H9 (cell line): ENCODE data around the gene SPEN. TPM values are rescaled to one million over a fixed set of nuclear protein-coding genes. Genes with fewer than 3 reads are reported as not detected.

Source experiments
- DNase-seq: peaks from one replicate; pipeline ENCODE4 v3.0.0-alpha.2; 2017
- H2AFZ ChIP-seq: one replicate; pipeline ENCODE4 v1.6.1; 2013; ENCODE audit warnings: mild to moderate bottlenecking, low read length, control low read depth, moderate library complexity
- H2AK5ac ChIP-seq: 2 replicates; pipeline ENCODE4 v1.6.1; 2013; ENCODE audit warnings: low read length, control low read depth, mixed read lengths; ENCODE audit not compliant: insufficient read length
- H2BK120ac ChIP-seq: one replicate; pipeline ENCODE4 v1.6.1; 2013; ENCODE audit warnings: low read depth, mild to moderate bottlenecking, low read length, control low read depth, inconsistent platforms; ENCODE audit not compliant: poor library complexity, severe bottlenecking
- H2BK12ac ChIP-seq: 2 replicates; pipeline ENCODE4 v1.6.1; 2013; ENCODE audit warnings: low read length, control low read depth, mixed read lengths, low read depth; ENCODE audit not compliant: insufficient read length
- H2BK15ac ChIP-seq: 2 replicates; pipeline ENCODE4 v1.6.1; 2013; ENCODE audit warnings: low read depth, low read length, control low read depth
- H2BK20ac ChIP-seq: one replicate; pipeline ENCODE4 v1.6.1; 2013; ENCODE audit warnings: low read depth, mild to moderate bottlenecking, low read length, control low read depth, inconsistent platforms; ENCODE audit not compliant: poor library complexity, severe bottlenecking
- H2BK5ac ChIP-seq: 2 replicates; pipeline ENCODE4 v1.6.1; 2013; ENCODE audit warnings: low read length, control low read depth, mixed read lengths; ENCODE audit not compliant: insufficient read length
- H3K14ac ChIP-seq: 2 replicates; pipeline ENCODE4 v1.6.1; 2013; ENCODE audit warnings: low read length, control low read depth; ENCODE audit not compliant: insufficient read depth
- H3K18ac ChIP-seq: 2 replicates; pipeline ENCODE4 v1.6.1; 2013; ENCODE audit warnings: low read depth, mild to moderate bottlenecking, mixed read lengths, low read length, control low read depth; ENCODE audit not compliant: insufficient read length
- H3K23ac ChIP-seq: 2 replicates; pipeline ENCODE4 v1.6.1; 2013; ENCODE audit warnings: low read length, control low read depth, mixed read lengths, low read depth; ENCODE audit not compliant: insufficient read length
- H3K23me2 ChIP-seq: 2 replicates; pipeline ENCODE4 v1.6.1; 2013; ENCODE audit warnings: low read depth, mild to moderate bottlenecking, mixed read lengths, low read length, control low read depth; ENCODE audit not compliant: insufficient read length, poor library complexity, severe bottlenecking
- H3K27ac ChIP-seq: 2 replicates; pipeline ENCODE4 v1.5.1; 2013; ENCODE audit warnings: low read length, control low read depth, mixed read lengths, low read depth; ENCODE audit not compliant: insufficient read length
- H3K27me3 ChIP-seq: 2 replicates; pipeline ENCODE4 v1.6.1; 2013; ENCODE audit warnings: low read length, control low read depth, inconsistent platforms; ENCODE audit not compliant: insufficient read depth
- H3K4ac ChIP-seq: 2 replicates; pipeline ENCODE4 v1.6.1; 2013; ENCODE audit warnings: low read depth, mild to moderate bottlenecking, control low read depth, inconsistent platforms, low read length, moderate library complexity
- H3K4me1 ChIP-seq: 2 replicates; pipeline ENCODE4 v1.6.1; 2013; ENCODE audit warnings: low read length, control low read depth, inconsistent platforms; ENCODE audit not compliant: insufficient read depth
- H3K4me2 ChIP-seq: 2 replicates; pipeline ENCODE4 v1.6.1; 2013; ENCODE audit warnings: low read length, control low read depth, mixed read lengths; ENCODE audit not compliant: insufficient read length, insufficient read depth
- H3K56ac ChIP-seq: 2 replicates; pipeline ENCODE4 v1.6.1; 2013; ENCODE audit warnings: low read depth, mild to moderate bottlenecking, mixed read lengths, low read length, control low read depth; ENCODE audit not compliant: insufficient read length
- H3K79me1 ChIP-seq: 2 replicates; pipeline ENCODE4 v1.6.1; 2013; ENCODE audit warnings: low read depth, mild to moderate bottlenecking, moderate library complexity, low read length, control low read depth, inconsistent platforms; ENCODE audit not compliant: insufficient read depth, poor library complexity, severe bottlenecking
- H3K79me2 ChIP-seq: 2 replicates; pipeline ENCODE4 v1.6.1; 2013; ENCODE audit warnings: low read length, control low read depth, inconsistent platforms; ENCODE audit not compliant: insufficient read depth
- H3K9ac ChIP-seq: 2 replicates; pipeline ENCODE4 v1.6.1; 2013; ENCODE audit warnings: low read length, control low read depth, mixed read lengths; ENCODE audit not compliant: insufficient read length; ENCODE audit errors: extremely low read depth
- H3K9me3 ChIP-seq: one replicate; pipeline ENCODE4 v1.6.1; 2013; ENCODE audit warnings: low read depth, low read length, inconsistent platforms; ENCODE audit not compliant: control insufficient read depth
- H3T11ph ChIP-seq: one replicate; pipeline ENCODE4 v1.6.1; 2013; ENCODE audit warnings: mild to moderate bottlenecking, low read length, control low read depth, inconsistent platforms
- H4K20me1 ChIP-seq: one replicate; pipeline ENCODE4 v1.6.1; 2013; ENCODE audit not compliant: control insufficient read depth, insufficient read length, insufficient read depth
- H4K5ac ChIP-seq: 2 replicates; pipeline ENCODE4 v1.6.1; 2013; ENCODE audit warnings: low read depth, mild to moderate bottlenecking, mixed read lengths, low read length, control low read depth; ENCODE audit not compliant: insufficient read length
- H4K8ac ChIP-seq: replicated peaks from 2 replicates; pipeline ENCODE4 v1.6.1; 2013; ENCODE audit warnings: low read length, control low read depth, mixed read lengths, low read depth; ENCODE audit not compliant: insufficient read length
- H4K91ac ChIP-seq: 2 replicates; pipeline ENCODE4 v1.6.1; 2013; ENCODE audit warnings: low read depth, mild to moderate bottlenecking, moderate library complexity, mixed read lengths, low read length, control low read depth; ENCODE audit not compliant: insufficient read length
- H3K27ac Mint-ChIP-seq, 3 experiments: 2 replicates in 2 of 3; 3 replicates in 1 of 3; pipeline ENCODE4 v1.8.0; 2020 to 2021; ENCODE audit warnings: mixed read lengths in 3 of 3, mild to moderate bottlenecking in 1 of 3, moderate library complexity in 1 of 3
- H3K27me3 Mint-ChIP-seq: 2 replicates; pipeline ENCODE4 v1.8.0; 2021; ENCODE audit warnings: low read depth, mild to moderate bottlenecking, moderate library complexity, mixed read lengths
- H3K36me3 Mint-ChIP-seq, 3 experiments: 2 replicates in 2 of 3; 3 replicates in 1 of 3; pipeline ENCODE4 v1.8.0; 2020 to 2021; ENCODE audit warnings: low read depth in 3 of 3, mixed read lengths in 3 of 3; ENCODE audit not compliant: insufficient read depth in 1 of 3
- H3K4me1 Mint-ChIP-seq, 2 experiments: 2 replicates each; pipeline ENCODE4 v1.8.0; 2020; ENCODE audit warnings: mixed read lengths in 2 of 2
- H3K4me3 Mint-ChIP-seq, 2 experiments: 2 replicates in 1 of 2; 3 replicates in 1 of 2; pipeline ENCODE4 v1.8.0; 2020 to 2021; ENCODE audit warnings: mild to moderate bottlenecking in 2 of 2, mixed read lengths in 2 of 2, moderate library complexity in 1 of 2
- H3K9me3 Mint-ChIP-seq, 2 experiments: 2 replicates in 1 of 2; 3 replicates in 1 of 2; pipeline ENCODE4 v1.8.0; 2020; ENCODE audit warnings: mild to moderate bottlenecking in 2 of 2, mixed read lengths in 2 of 2, moderate library complexity in 1 of 2
- WGBS: extraction: QIAGEN DNeasy Blood & Tissue Kit; methylation state at CpG from one replicate; pipeline ENCODE4 v1.1.7; 2013; ENCODE audit warnings: missing lambda C conversion rate, low lambda C conversion rate, mixed read lengths; ENCODE audit not compliant: insufficient read length; ENCODE audit errors: extremely low coverage; 5-methylcytosine and 5-hydroxymethylcytosine counted together
- total RNA-seq: library from RNA; stranded (reverse); gene quantifications from 2 replicates; pipeline ENCODE4 v1.2.1, GENCODE V29; 2021
- TF ChIP-seq, protein P1 (sequence below): fragments of 200-600 bp; sonication (generic); conservative IDR thresholded peaks from 3 replicates; pipeline ENCODE4 v1.8.0; 2021; ENCODE audit warnings: antibody characterized with exemption, mild to moderate bottlenecking

Gene SPEN
- total RNA-seq, 1 experiment from 2014 or later, result 59.6 TPM

DNA sequence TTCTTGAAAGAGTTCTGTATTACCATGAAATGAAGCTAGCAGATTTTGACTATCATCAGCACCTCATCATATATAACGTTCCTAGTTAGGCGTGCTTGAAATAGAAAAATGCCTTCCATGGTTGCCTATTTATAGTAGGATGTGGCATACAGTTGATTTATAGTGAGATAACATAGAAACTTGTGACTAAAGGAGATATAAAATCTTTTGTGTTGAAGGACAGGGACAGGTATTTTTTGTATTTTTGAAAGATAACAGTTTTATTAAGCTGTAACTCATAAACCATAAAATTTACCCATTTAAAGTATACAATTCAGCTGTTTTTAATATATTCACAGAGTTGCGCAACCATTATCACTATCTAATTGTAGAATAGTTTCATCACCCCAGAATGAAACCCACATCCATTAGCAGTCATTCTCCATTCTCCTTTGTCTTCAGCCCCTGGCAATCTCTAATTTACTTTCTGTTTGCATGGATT, 19.3 kb downstream of the SPEN start:
- Histone ChIP-seq H3K9me3 (no peaks in the 10 kb centered on the region), H4K8ac (no peak overlapping the region), H2BK5ac (no peak overlapping the region), H4K20me1 (no peaks in the 10 kb centered on the region), H2BK20ac (no peak overlapping the region), H3K79me1 (peaks cover 21% of the 10 kb centered on the region), H2BK15ac (no peak overlapping the region), H3K9ac (no peak overlapping the region), H3K4ac (no peak overlapping the region), H3K4me2 (no peak overlapping the region), H4K5ac (no peak overlapping the region), H2AFZ (no peak overlapping the region), H3K4me1 (no peaks in the 10 kb centered on the region), H2BK120ac (no peak overlapping the region), H3K23me2 (no peaks in the 10 kb centered on the region), H3K18ac (no peak overlapping the region), H3K79me2 (peaks cover 21% of the 10 kb centered on the region; the same call in 1 of the 2 replicates), H2AK5ac (no peak overlapping the region), H3T11ph (no peak overlapping the region), H3K27ac (no peak overlapping the region), H4K91ac (no peak overlapping the region), H3K14ac (no peak overlapping the region), H3K23ac (no peak overlapping the region), H3K56ac (no peak overlapping the region), H3K27me3 (no peaks in the 10 kb centered on the region), H2BK12ac (no peak overlapping the region)
- no CpG with 5 or more reads among the region's 3 CpGs for WGBS
- Mint-ChIP-seq H3K4me1 (peaks cover 9% of the 10 kb centered on the region in 2 experiments; a peak in 3 of 4 replicates), H3K27me3 (no peaks in the 10 kb centered on the region), H3K36me3 (peaks cover 0 to 10% (median 5%) of the 10 kb centered on the region in 3 experiments; a peak in 3 of 7 replicates), H3K4me3 (no peak overlapping the region), H3K27ac (no peak overlapping the region), H3K9me3 (peaks cover 2 to 5% of the 10 kb centered on the region in 2 experiments; a peak in 2 of 5 replicates)
- no peak for DNase-seq
- TF ChIP-seq, protein P1, sequence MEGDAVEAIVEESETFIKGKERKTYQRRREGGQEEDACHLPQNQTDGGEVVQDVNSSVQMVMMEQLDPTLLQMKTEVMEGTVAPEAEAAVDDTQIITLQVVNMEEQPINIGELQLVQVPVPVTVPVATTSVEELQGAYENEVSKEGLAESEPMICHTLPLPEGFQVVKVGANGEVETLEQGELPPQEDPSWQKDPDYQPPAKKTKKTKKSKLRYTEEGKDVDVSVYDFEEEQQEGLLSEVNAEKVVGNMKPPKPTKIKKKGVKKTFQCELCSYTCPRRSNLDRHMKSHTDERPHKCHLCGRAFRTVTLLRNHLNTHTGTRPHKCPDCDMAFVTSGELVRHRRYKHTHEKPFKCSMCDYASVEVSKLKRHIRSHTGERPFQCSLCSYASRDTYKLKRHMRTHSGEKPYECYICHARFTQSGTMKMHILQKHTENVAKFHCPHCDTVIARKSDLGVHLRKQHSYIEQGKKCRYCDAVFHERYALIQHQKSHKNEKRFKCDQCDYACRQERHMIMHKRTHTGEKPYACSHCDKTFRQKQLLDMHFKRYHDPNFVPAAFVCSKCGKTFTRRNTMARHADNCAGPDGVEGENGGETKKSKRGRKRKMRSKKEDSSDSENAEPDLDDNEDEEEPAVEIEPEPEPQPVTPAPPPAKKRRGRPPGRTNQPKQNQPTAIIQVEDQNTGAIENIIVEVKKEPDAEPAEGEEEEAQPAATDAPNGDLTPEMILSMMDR, result no peak
